SK-N-MC (cell line): ENCODE results near the gene OGFOD1.

Experiments
- DNase-seq: peaks from one replicate; pipeline ENCODE4 v3.0.0-alpha.2; 2011; ENCODE audit warnings: low read depth, low spot score
- H3K27ac ChIP-seq: fragments of 200-600 bp; sonication (generic); 2 replicates; pipeline ENCODE4 v1.5.1; 2016; ENCODE audit warnings: mixed run types
- H3K36me3 ChIP-seq: fragments of 200-600 bp; sonication (generic); 2 replicates; pipeline ENCODE4 v1.6.1; 2017; ENCODE audit warnings: antibody characterized with exemption, low read length, mixed read lengths; ENCODE audit not compliant: insufficient read depth
- H3K4me3 ChIP-seq: fragments of 200-600 bp; sonication (generic); 2 replicates; pipeline ENCODE4 v1.5.1; 2016
- H3K9ac ChIP-seq: fragments of 200-600 bp; sonication (generic); 2 replicates; pipeline ENCODE4 v1.8.0; 2017; ENCODE audit warnings: mixed run types, mixed read lengths; ENCODE audit not compliant: insufficient read length
- H3K9me3 ChIP-seq: fragments of 200-600 bp; sonication (generic); 2 replicates; pipeline ENCODE4 v1.6.1; 2017; ENCODE audit warnings: low read depth, mild to moderate bottlenecking, antibody characterized with exemption, low read length, moderate library complexity, mixed read lengths
- EZH2 ChIP-seq: fragments of 200-600 bp; sonication (generic); IDR thresholded peaks from one replicate; pipeline ENCODE4 v1.6.1; 2017; ENCODE audit warnings: antibody characterized with exemption
- FOXP2 ChIP-seq: optimal IDR thresholded peaks from 2 replicates; pipeline ENCODE3; 2011; ENCODE audit warnings: mild to moderate bottlenecking, moderate library complexity; ENCODE audit not compliant: insufficient read depth; ENCODE audit errors: extremely low read length, control extremely low read depth
- POLR2AphosphoS5 ChIP-seq: IDR thresholded peaks from 2 replicates; pipeline ENCODE4 v1.6.1; 2012; ENCODE audit warnings: mild to moderate bottlenecking, low read depth, low read length, borderline replicate concordance

Gene OGFOD1

GRCh38 chr16:56450275-56450985 is 924 bp upstream of the OGFOD1 start:
- 0 out of 2 replicates have a peak overlapping the region, but pooled peaks have one; percentile 31 for H3K27ac ChIP-seq
- no peak for DNase-seq
- H3K36me3 ChIP-seq, result peaks cover 24% of the 10 kb centered on the region
- H3K4me3 ChIP-seq, result peak overlapping the region; percentile 85
- no peak for TF ChIP-seq FOXP2
- TF ChIP-seq EZH2, result no peak
- TF ChIP-seq POLR2AphosphoS5, result no peak
- H3K9ac ChIP-seq, result peak overlapping the region; percentile 84
- H3K9me3 ChIP-seq, result no peaks in the 10 kb centered on the region

GRCh38 chr16:56451753-56452689 is 667 bp downstream of the OGFOD1 start:
- H3K36me3 ChIP-seq, result peaks cover 27% of the 10 kb centered on the region
- peak overlapping the region; percentile 85 for H3K4me3 ChIP-seq
- DNase-seq, result no peak
- H3K9me3 ChIP-seq, result no peaks in the 10 kb centered on the region
- H3K27ac ChIP-seq, result no peak overlapping the region
- H3K9ac ChIP-seq, result peak overlapping the region; percentile 80
- TF ChIP-seq FOXP2, result no peak
- no peak for TF ChIP-seq POLR2AphosphoS5
- no peak for TF ChIP-seq EZH2

- no peak overlapping the region for H3K27ac ChIP-seq
- H3K4me3 ChIP-seq, result no peak overlapping the region
- no peaks in the 10 kb centered on the region for H3K9me3 ChIP-seq
- no peak for DNase-seq
- peaks cover 52% of the 10 kb centered on the region for H3K36me3 ChIP-seq
- no peak overlapping the region for H3K9ac ChIP-seq
- TF ChIP-seq POLR2AphosphoS5 (no peak), FOXP2 (no peak), EZH2 (no peak)
Measured at GRCh38 chr16:56457927-56458470, 6.6 kb downstream of the OGFOD1 start.

GRCh38 chr16:56460101-56460500 is 8.7 kb downstream of the OGFOD1 start:
- TF ChIP-seq FOXP2, result no peak
- TF ChIP-seq EZH2, result no peak
- TF ChIP-seq POLR2AphosphoS5, result no peak
- H3K4me3 ChIP-seq, result no peak overlapping the region
- H3K36me3 ChIP-seq, result peaks cover 42% of the 10 kb centered on the region
- no peaks in the 10 kb centered on the region for H3K9me3 ChIP-seq
- no peak overlapping the region for H3K9ac ChIP-seq
- DNase-seq, result no peak
- H3K27ac ChIP-seq, result no peak overlapping the region

- TF ChIP-seq POLR2AphosphoS5, result no peak
- TF ChIP-seq EZH2, result no peak
- TF ChIP-seq FOXP2, result no peak
- no peak overlapping the region for H3K9ac ChIP-seq
- peaks cover 39% of the 10 kb centered on the region for H3K36me3 ChIP-seq
- H3K4me3 ChIP-seq, result no peak overlapping the region
- H3K27ac ChIP-seq, result no peak overlapping the region
- no peaks in the 10 kb centered on the region for H3K9me3 ChIP-seq
- no peak for DNase-seq
Measured at GRCh38 chr16:56462064-56462796, 10.9 kb downstream of the OGFOD1 start.

- no peak overlapping the region for H3K9ac ChIP-seq
- peaks cover 42% of the 10 kb centered on the region for H3K36me3 ChIP-seq
- H3K4me3 ChIP-seq, result no peak overlapping the region
- H3K27ac ChIP-seq, result no peak overlapping the region
- no peak for TF ChIP-seq POLR2AphosphoS5
- no peak for TF ChIP-seq FOXP2
- no peak for TF ChIP-seq EZH2
- H3K9me3 ChIP-seq, result no peaks in the 10 kb centered on the region
- DNase-seq, result no peak
Measured at GRCh38 chr16:56463153-56463552, 11.8 kb downstream of the OGFOD1 start.

GRCh38 chr16:56466344-56466743 is 15.0 kb downstream of the OGFOD1 start:
- Histone ChIP-seq H3K27ac (no peak overlapping the region), H3K36me3 (peaks cover 45% of the 10 kb centered on the region), H3K9me3 (no peaks in the 10 kb centered on the region), H3K9ac (no peak overlapping the region), H3K4me3 (no peak overlapping the region)
- TF ChIP-seq EZH2 (no peak), POLR2AphosphoS5 (no peak), FOXP2 (no peak)
- DNase-seq, result no peak

GRCh38 chr16:56468800-56469199 is 17.4 kb downstream of the OGFOD1 start:
- H3K4me3 ChIP-seq, result no peak overlapping the region
- no peak for TF ChIP-seq FOXP2
- TF ChIP-seq EZH2, result no peak
- TF ChIP-seq POLR2AphosphoS5, result no peak
- no peak for DNase-seq
- H3K36me3 ChIP-seq, result peaks cover 50% of the 10 kb centered on the region
- no peaks in the 10 kb centered on the region for H3K9me3 ChIP-seq
- H3K27ac ChIP-seq, result no peak overlapping the region
- no peak overlapping the region for H3K9ac ChIP-seq
